Tibial nerve (tissue), 3 donors: ENCODE data around the gene CCDC124.

Experiments used
- POLR2A ChIP-seq, 2 donors: fragments of 450-650 bp; IDR thresholded peaks; one replicate each; pipeline ENCODE4 v1.6.1; 2017; ENCODE audit warnings: antibody characterized with exemption in 2 of 2, mild to moderate bottlenecking in 2 of 2, moderate library complexity in 2 of 2
- TF ChIP-seq, protein P1 (sequence below), 5 experiments: fragments of 200-600 bp in 3 of 5; fragments of 450-650 bp in 2 of 5; sonication (generic) in 3 of 5; IDR thresholded peaks; one replicate each; pipeline ENCODE4 v1.5.1; 2016 to 2019; ENCODE audit warnings: antibody characterized with exemption in 5 of 5, mild to moderate bottlenecking in 3 of 5, moderate library complexity in 2 of 5

DNA sequence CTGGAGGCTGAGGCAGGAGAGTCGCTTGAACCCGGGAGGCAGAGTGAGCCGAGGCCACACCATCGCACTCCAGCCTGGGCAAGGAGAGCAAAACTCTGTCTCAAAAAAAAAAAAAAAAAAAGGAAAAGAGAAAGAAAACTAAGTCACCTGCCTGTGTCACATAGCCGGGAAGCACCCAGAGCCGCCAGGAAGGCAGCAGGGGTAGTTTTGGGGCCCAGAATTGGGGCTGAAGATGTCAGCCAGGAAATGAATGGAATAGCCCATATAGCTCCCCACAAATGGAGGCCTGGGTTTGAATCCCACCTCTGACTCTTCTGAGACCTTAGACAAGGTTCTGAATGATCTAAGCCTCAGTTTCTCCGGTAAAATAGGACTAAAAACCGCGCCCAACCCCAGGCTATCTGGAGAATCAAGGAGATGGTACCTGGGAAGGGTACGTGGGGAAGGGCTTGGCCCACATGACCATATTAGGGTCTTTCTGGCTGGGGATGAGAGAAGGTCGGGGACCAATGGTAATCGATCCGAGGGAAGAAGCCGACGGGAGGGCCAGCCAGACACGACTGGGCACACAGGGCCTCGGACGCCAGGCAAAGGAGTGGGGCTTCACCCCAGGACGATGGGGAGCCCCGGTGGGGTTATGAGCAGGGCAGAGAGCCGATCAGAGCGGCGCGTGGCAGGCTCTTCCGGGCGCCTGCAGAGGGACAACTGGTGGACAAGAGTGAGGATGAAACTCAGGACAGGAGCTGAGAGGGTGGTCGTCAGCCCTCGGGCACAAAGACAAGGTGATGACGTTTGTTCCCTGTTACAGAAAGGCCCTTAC lies 14.4 kb downstream of the CCDC124 start:
- TF ChIP-seq, protein P1, sequence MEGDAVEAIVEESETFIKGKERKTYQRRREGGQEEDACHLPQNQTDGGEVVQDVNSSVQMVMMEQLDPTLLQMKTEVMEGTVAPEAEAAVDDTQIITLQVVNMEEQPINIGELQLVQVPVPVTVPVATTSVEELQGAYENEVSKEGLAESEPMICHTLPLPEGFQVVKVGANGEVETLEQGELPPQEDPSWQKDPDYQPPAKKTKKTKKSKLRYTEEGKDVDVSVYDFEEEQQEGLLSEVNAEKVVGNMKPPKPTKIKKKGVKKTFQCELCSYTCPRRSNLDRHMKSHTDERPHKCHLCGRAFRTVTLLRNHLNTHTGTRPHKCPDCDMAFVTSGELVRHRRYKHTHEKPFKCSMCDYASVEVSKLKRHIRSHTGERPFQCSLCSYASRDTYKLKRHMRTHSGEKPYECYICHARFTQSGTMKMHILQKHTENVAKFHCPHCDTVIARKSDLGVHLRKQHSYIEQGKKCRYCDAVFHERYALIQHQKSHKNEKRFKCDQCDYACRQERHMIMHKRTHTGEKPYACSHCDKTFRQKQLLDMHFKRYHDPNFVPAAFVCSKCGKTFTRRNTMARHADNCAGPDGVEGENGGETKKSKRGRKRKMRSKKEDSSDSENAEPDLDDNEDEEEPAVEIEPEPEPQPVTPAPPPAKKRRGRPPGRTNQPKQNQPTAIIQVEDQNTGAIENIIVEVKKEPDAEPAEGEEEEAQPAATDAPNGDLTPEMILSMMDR (IDR thresholded peaks at IDR 0.05), result no peak
- TF ChIP-seq POLR2A (IDR thresholded peaks at IDR 0.05), result no peak
